Measurements from ENCODE around the gene ASTN2.
"Not testable (repeated sequence)": the region's sequence is repeated elsewhere in the genome, so short reads cannot be mapped to it uniquely, and the experiment has no call there.

Gene ASTN2

GRCh38 chr9:116925121-116925520 lies 489.7 kb downstream of the ASTN2 start:
- DNase-seq (ENCODE audit: low read depth): no peak

- no peak for DNase-seq (ENCODE audit: low read depth)
These were observed 490.3 kb downstream of the ASTN2 start for GRCh38 chr9:116924462-116925110.

- not testable (repeated sequence) for DNase-seq (ENCODE audit: low read depth)
These were observed 496.9 kb downstream of the ASTN2 start for GRCh38 chr9:116917895-116918508.

- DNase-seq (ENCODE audit: low read depth): no peak
These were observed 501.3 kb downstream of the ASTN2 start for GRCh38 chr9:116913536-116913935.

GRCh38 chr9:116910201-116910600 lies 504.7 kb downstream of the ASTN2 start:
- no peak for DNase-seq (ENCODE audit: low read depth)

DNA sequence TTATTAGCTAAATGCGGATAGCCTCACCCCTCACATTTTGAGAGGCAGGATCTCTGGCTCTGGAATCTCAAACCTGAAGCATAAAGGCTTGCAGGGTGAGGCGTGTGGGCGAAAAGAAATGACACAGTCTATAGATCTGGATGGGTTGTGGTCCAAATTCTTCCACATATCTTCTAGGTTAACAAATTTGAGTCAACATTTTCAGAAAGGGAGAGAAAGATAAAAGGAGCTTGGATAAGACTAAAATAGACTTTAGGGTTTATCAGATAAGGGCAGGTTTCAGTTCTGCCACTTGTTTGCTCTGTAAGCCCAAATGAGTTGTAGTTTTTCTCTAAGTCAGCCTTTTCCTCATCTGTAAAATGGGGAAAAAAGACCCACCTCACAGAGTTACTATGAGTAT lies 506.9 kb downstream of the ASTN2 start:
- no peak for DNase-seq (ENCODE audit: low read depth)

GRCh38 chr9:116905171-116905588 lies 509.7 kb downstream of the ASTN2 start:
- DNase-seq (ENCODE audit: low read depth): no peak

DNA sequence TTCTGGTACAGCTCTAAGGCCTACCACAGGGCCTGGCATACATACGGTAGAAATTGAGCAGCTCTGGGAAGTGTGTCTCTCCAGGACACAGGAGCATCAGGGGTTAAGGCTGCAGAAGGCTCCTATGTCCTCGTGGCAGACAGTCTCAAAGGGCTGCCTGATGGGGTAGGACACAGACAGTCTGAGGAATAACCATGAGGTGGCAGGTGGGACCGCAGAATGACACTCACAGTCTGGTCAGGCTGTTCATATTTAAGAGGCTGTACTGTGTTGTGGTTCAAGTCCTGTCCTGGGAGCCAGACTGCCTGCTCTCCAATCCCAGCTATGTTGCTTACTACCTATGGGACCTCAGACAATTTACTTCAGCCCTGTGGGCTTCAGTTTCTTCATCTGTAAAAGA lies 510.7 kb downstream of the ASTN2 start:
- DNase-seq (ENCODE audit: low read depth): no peak

DNA sequence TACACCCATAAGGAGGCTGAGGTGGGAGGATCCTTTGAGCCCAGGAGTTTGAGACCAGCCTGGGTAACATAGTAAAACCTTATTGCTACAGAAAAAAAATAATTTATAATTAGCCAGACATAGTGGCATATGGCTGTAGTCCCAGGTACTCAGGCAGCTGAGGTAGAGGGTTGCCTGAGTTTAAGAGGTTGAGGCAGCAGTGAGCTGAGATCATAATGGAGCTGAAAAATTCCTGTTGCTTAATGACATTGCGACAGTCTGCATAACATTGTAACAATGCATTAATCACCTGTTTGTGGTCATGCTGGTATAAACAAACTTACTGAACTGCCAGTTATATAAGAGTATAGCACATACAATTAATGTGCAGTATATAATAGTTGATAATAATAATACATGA lies 513.6 kb downstream of the ASTN2 start:
- no peak for DNase-seq (ENCODE audit: low read depth)

GRCh38 chr9:116900543-116900942 lies 514.3 kb downstream of the ASTN2 start:
- no peak for DNase-seq (ENCODE audit: low read depth)

- DNase-seq (ENCODE audit: low read depth): no peak
These were observed 514.9 kb downstream of the ASTN2 start for GRCh38 chr9:116900007-116900367.

DNA sequence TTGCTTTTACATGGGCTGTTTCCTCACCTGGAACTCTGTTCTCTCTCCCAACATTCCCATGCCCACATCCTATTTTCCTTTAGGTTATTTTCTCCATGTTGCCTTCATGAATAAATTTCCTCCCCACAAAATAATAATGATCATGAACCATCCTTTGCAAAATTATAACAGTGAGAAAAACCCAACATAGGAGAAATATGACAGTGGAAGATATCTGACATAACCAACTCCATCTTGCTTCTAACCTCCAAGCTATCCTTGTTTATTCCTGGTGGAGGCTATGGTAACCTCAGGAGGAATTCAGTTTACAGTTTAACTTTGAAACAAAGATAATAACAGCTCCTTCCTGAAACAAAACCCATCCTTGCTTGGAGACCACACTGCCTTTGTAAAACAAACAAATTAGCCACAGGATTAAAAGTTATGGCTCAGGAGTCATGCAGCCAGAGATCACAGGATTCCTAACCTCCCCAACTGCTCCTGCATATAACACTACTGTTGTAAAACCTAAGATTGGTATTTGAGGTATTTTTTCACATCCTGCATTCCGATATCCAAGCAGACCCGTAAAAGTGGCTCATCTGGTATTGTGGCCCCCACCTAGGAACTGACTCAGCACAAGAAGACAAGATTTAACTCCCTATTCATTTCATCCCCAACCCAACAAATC lies 515.4 kb downstream of the ASTN2 start:
- DNase-seq (ENCODE audit: low read depth): no peak

GRCh38 chr9:116898131-116898530 lies 516.7 kb downstream of the ASTN2 start:
- DNase-seq (ENCODE audit: low read depth): not testable (repeated sequence)

DNA sequence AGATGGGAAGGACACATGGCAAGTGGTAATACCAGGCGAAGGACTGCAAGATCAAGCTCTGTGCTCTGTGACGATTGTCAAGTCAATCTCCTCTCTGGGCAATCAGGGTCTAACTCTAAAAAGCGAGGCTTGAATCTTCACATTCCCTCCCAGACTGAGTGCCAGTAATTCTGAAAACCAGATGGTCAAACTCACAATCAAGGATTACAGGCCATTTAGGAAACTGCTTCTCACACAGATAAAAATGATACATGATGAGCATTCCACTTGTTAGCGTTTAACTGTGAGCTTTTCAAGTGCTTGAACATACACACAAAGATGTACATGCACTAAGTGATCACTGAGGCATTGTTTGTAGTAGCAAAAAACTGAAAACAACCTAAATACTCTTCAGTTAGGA lies 517.7 kb downstream of the ASTN2 start:
- DNase-seq (ENCODE audit: low read depth): no peak

DNA sequence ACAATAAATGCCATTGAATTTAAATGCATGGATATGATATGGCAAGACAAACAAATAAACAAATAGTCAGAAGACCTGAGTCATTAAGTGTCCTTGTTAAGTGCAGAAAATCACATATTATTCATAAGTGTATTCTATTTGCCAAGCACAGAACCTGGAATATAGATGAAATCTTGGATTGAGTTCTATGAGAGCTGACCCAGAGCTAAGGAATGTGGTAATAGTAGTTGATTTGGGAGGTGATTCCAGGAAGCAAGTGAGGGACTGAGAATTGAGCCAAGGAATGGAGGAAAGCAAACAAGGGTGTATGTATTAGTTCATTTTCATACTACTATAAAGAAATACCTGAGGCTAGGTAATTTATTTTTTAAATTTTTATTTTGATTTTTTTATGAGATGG lies 518.9 kb downstream of the ASTN2 start:
- DNase-seq (ENCODE audit: low read depth): no peak

DNA sequence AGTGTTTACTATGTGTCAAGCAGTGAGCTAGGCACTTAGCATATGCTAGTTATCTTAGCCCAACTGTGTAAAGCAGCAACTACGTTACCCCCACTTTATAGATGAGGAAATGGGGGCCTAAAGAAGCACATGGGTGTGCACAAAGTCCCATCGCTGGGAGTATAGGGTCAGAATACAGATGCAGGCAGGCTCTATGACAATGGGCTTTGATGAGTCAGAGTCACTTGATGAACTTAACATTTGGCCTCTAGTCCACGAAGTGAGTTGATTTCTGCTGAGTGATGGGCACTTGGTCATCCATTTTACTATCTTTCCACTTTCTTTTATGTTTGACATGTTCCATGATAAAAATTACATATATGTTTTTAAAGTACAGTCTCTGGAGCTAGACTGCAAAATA lies 523.4 kb downstream of the ASTN2 start:
- no peak for DNase-seq (ENCODE audit: low read depth)

- not testable (repeated sequence) for DNase-seq (ENCODE audit: low read depth)
These were observed 526.4 kb downstream of the ASTN2 start for GRCh38 chr9:116888476-116888875.

- DNase-seq (ENCODE audit: low read depth): no peak
These were observed 526.8 kb downstream of the ASTN2 start for GRCh38 chr9:116888066-116888465.

DNA sequence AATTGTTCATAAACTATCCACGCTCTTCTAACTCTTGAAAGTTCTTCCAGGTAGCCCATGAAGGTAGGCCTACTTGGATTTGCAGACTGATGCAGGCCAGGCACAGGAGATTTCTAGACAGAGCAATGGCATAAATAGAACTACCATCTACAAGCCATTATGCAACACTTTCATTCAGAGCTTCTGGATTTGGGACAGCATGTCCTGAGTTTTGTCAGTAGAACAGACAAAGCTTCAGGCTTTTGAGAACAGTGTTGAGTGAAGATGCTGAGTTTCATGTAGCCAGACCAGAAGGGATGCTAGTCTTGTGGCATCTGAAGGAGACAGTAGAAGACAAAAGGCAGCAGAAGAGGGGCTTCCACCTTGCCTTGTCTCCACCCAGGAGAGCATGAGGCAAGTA lies 531.2 kb downstream of the ASTN2 start:
- DNase-seq (ENCODE audit: low read depth): no peak

- DNase-seq (ENCODE audit: low read depth): no peak
These were observed 537.8 kb downstream of the ASTN2 start for GRCh38 chr9:116877072-116877471.

DNA sequence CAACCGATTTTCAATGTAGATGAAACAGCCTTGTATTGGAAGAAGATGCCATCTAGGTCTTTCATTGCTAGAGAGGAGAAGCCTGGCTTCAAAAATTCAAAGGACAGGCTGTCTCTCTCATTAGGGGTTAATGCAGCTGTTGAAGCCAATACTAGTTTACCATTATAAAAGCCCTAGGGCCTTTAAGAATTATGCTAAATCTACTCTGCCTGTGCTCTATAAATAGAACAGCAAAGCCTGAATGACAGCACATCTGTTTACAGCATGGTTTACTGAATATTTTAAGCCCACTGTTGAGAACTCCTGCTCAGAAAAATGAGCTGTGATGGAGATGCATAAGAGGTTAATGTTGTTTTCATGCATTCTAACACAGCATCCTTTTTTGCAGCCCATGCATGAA lies 539.3 kb downstream of the ASTN2 start:
- DNase-seq (ENCODE audit: low read depth): no peak

DNA sequence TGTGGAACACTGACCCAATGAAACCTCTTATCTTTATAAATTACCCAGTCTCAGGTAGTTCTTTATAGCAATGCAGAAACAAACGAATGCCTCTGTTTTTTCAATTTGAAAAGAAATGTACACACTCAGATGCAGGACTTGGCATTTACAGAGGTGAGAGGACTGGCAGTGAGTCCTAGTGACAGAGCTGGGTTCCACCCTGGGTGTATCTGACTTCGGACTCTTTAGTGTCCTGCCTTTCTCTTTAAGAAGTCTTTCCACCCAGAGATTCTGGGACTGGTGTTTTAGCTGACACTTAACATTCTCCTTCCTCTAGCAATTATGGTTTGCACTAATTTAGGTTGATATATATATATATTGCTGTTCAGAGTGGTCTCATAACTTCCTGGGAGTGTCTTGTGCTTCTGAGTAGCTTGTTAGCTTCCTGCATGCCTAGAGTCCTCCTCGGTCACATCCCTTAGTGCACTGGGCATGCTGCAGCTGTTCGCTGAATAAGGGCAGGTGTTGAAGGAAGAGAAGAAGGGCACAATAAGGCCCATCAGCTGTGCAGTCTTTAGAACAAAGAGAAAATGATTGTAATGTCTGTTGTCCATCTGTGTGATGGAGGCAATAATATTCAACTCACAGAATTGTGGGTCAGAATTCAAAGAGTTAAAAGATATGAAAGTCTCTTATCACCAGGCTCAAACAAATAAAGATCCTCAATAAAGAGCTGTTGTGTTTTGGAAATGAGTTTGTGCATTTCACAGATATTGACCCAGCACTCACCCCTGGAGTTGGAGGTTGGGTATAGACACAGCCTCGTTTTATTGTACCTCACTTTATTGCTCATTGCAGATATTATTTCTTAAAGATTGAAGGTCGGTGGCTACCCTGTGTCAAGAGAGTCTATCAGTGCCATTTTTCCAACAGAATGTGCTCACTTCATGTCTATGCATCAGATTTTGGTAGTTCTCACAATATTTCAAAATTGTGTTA lies 540.6 kb downstream of the ASTN2 start:
- no peak for DNase-seq (ENCODE audit: low read depth)

All from stimulated activated CD8-positive, alpha-beta memory T cell treated with anti-CD3 and anti-CD28 coated beads, Interleukin-7, amount 100 ng/mL, for 24 hours (primary cell).